Activated T-cell treated with anti-CD3 and anti-CD28 coated beads, Interleukin-2, amount 50 U/mL, for 72 hours (primary cell): Measurements from ENCODE around the gene PDE12. TPM values are rescaled to one million over a fixed set of nuclear protein-coding genes. Genes with fewer than 3 reads are reported as not detected.
A peak's percentile ranks its signal among the peaks of the same experiment; 100 is the strongest.

Source experiments
- ATAC-seq, 2 donors: fragments of 150-1000 bp; cut with Tn5 transposase; replicated peaks in 1 of 2; 2 replicates each; pipeline ENCODE4 v1.10.0; 2021; ENCODE audit warnings: moderate library complexity in 2 of 2, mild to moderate bottlenecking in 1 of 2
- DNase-seq, 2 donors: peaks; one replicate each; pipeline ENCODE4 v3.0.0; 2021 to 2022; ENCODE audit warnings: mixed read lengths in 1 of 2
- H3K27ac Mint-ChIP-seq: one replicate; pipeline ENCODE4 v1.8.0; 2022; ENCODE audit warnings: mild to moderate bottlenecking, moderate library complexity, mixed read lengths
- H3K27me3 Mint-ChIP-seq: one replicate; pipeline ENCODE4 v1.8.0; 2022; ENCODE audit warnings: low read depth, mixed read lengths
- H3K36me3 Mint-ChIP-seq, 2 donors: one replicate each; pipeline ENCODE4 v1.8.0; 2022; ENCODE audit warnings: mixed read lengths in 2 of 2, mild to moderate bottlenecking in 1 of 2; ENCODE audit not compliant: insufficient read depth in 2 of 2
- H3K4me1 Mint-ChIP-seq: one replicate; pipeline ENCODE4 v1.8.0; 2022; ENCODE audit warnings: low read depth, mixed read lengths
- H3K4me3 Mint-ChIP-seq, 2 donors: one replicate each; pipeline ENCODE4 v1.8.0; 2022; ENCODE audit warnings: mild to moderate bottlenecking in 2 of 2, mixed read lengths in 2 of 2, moderate library complexity in 2 of 2
- H3K9me3 Mint-ChIP-seq, 2 donors: one replicate each; pipeline ENCODE4 v1.8.0; 2022; ENCODE audit warnings: mixed read lengths in 2 of 2
- total RNA-seq, 2 donors: library from RNA; stranded (reverse); gene quantifications; one replicate each; pipeline ENCODE4 v1.2.3, GENCODE V29; 2022

The PDE12 gene
- 10 to 100 TPM; 19.6 to 20.8 TPM for total RNA-seq

GRCh38 chr3:57555738-57556458 is at the start of gene PDE12:
TSS of gene PDE12 (plus strand) at chr3:57556274. CDS start at chr3:57556380, 106 bp downstream.
- peak within 1 kb of the TSS; percentile 100 for H3K27ac Mint-ChIP-seq
- H3K4me3 Mint-ChIP-seq, result peak within 1 kb of the TSS; percentile 81 to 89
- no peaks in the 10 kb centered on the region for H3K9me3 Mint-ChIP-seq
- ATAC-seq, result peak; percentile 89 to 90
- peaks cover 9 to 14% of the 10 kb centered on the region in 2 donors for H3K36me3 Mint-ChIP-seq
- H3K27me3 Mint-ChIP-seq, result no peaks in the 10 kb centered on the region
- DNase-seq, result peak; percentile 88 to 91
- H3K4me1 Mint-ChIP-seq, result peaks cover 40% of the 10 kb centered on the region

GRCh38 chr3:57512166-57512565 is 43.9 kb upstream of the PDE12 start:
- no peaks in the 10 kb centered on the region for H3K27me3 Mint-ChIP-seq
- no peak overlapping the region for H3K4me3 Mint-ChIP-seq
- ATAC-seq (no peak), DNase-seq (no peak)
- H3K9me3 Mint-ChIP-seq, result no peaks in the 10 kb centered on the region
- H3K4me1 Mint-ChIP-seq, result no peaks in the 10 kb centered on the region
- no peak overlapping the region for H3K27ac Mint-ChIP-seq
- no peaks in the 10 kb centered on the region for H3K36me3 Mint-ChIP-seq

- ATAC-seq (no peak), DNase-seq (no peak)
- no peaks in the 10 kb centered on the region for H3K4me1 Mint-ChIP-seq
- no peaks in the 10 kb centered on the region for H3K9me3 Mint-ChIP-seq
- H3K36me3 Mint-ChIP-seq, result no peaks in the 10 kb centered on the region
- H3K4me3 Mint-ChIP-seq, result no peak overlapping the region
- peaks cover 8% of the 10 kb centered on the region for H3K27me3 Mint-ChIP-seq
- H3K27ac Mint-ChIP-seq, result no peak overlapping the region
These were observed 37.7 kb upstream of the PDE12 start for GRCh38 chr3:57518276-57518915.

DNA sequence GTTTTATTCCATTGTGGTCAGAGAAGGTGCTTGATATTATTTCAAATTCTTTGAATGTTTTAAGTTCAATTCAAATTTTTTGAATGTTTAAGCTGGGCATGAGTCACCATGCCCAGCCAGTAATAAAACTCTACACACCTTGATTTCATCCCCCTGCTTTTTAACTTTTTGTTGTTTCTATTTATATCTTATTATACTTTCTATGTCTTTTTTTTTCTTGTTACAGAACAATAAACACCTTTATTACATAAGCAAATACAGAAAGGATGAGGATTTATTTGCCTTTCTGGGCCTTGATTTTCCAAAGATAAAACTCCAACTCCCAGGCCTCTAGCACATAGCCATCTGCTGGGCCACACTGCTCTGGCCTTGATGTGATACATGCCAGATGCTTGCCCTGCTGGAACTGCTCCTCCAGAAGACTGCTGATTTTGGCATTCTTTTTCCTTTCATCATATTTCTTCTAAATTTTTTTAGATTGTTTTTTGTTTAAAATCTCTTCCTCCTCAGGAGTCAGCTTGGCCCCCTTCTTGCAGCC is 25.9 kb upstream of the PDE12 start:
- no peaks in the 10 kb centered on the region for H3K9me3 Mint-ChIP-seq
- no peaks in the 10 kb centered on the region for H3K36me3 Mint-ChIP-seq
- no peaks in the 10 kb centered on the region for H3K27me3 Mint-ChIP-seq
- H3K27ac Mint-ChIP-seq, result no peak overlapping the region
- no peaks in the 10 kb centered on the region for H3K4me1 Mint-ChIP-seq
- ATAC-seq (no peak), DNase-seq (no peak)
- no peak overlapping the region for H3K4me3 Mint-ChIP-seq

DNA sequence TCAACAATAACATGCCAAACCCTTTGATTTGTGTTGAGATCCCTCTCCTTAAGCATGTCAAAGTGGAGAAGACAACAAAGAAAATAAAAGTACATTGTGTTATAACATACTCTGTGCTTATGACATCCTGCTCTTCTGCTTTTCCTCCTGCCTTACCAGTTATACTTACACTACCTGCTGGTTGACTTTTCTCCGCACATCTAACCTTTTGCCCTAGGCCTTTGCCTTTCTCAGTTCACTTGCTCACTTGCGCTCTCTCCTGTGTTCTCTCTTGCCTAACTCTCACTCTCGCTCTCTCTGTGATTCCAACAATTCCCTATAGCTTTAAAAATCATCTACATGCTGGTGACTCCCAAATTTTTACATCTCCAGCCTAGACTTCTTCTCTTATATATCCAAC is 17.6 kb upstream of the PDE12 start:
- no peak overlapping the region for H3K4me3 Mint-ChIP-seq
- DNase-seq (no peak), ATAC-seq (no peak)
- no peak overlapping the region for H3K27ac Mint-ChIP-seq
- no peaks in the 10 kb centered on the region for H3K27me3 Mint-ChIP-seq
- H3K9me3 Mint-ChIP-seq, result no peaks in the 10 kb centered on the region
- no peaks in the 10 kb centered on the region for H3K4me1 Mint-ChIP-seq
- no peaks in the 10 kb centered on the region for H3K36me3 Mint-ChIP-seq

DNA sequence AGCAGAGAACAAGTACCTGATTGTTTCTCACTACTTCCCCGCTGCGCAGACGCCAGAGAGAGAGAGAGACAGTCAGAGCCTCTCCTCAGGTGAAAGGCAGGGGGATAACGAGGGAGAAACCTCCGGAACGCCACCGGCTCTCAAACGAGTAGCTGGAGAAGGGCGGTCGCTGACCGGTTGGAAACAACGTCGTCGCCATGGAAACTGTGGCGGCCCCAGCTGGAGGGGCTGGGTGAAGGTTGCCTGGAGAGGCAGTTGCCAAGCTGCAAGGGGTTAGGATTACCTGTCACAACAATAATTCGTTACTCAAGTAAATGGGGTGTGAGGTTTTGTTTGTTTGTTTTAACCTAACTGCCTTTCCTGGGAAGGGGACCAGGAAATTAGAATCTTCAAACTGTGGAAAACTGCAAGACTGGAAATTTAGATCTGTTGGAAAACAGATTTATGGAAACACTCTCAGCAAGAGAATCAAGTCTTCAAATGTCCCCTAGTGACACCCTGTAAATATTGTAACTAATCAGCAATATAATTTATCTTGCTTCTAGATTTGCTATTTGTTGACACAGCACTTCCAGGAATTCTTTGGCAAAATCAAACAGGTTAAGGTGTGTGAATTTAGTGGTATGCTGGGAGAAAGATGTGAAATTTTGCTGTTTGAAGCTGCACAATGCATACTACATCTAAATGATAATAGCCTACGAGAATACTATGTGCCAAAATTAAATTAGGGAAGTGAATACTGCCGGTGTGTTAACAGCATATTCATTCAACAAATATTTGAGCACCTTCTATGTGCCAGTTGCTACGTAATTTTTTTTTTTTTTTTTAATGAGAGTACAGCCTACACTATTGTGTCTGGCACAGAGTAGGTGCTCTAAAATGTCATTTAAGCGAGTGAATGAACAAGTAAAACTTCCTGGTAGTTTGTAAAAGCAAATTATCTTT is 11.6 kb upstream of the PDE12 start, which contains the start of gene DNAH12:
TSS of gene DNAH12 (minus strand) at position 164 of the 945 bp plus-strand sequence. CDS start 1,474 bp downstream, outside the sequence.
- H3K27me3 Mint-ChIP-seq, result no peaks in the 10 kb centered on the region
- H3K36me3 Mint-ChIP-seq, result no peaks in the 10 kb centered on the region
- DNase-seq, result no peak

GRCh38 chr3:57545636-57546268 is 10.3 kb upstream of the PDE12 start:
- ATAC-seq, result no peak
- H3K4me3 Mint-ChIP-seq, result no peak overlapping the region
- peaks cover 5% of the 10 kb centered on the region for H3K4me1 Mint-ChIP-seq

More for the DNA sequence above, 11.6 kb upstream of the PDE12 start, which contains the start of gene DNAH12:
- H3K9me3 Mint-ChIP-seq, result no peaks in the 10 kb centered on the region
- no peak within 1 kb of the TSS for H3K27ac Mint-ChIP-seq
- peak within 1 kb of the TSS in 1 of 2 donors; percentile 22 for H3K4me3 Mint-ChIP-seq
- no peak for ATAC-seq
- peaks cover 5% of the 10 kb centered on the region for H3K4me1 Mint-ChIP-seq

GRCh38 chr3:57546616-57547015 is 9.5 kb upstream of the PDE12 start:
- H3K4me1 Mint-ChIP-seq, result peaks cover 5% of the 10 kb centered on the region
- DNase-seq, result no peak

More at GRCh38 chr3:57545636-57546268, 10.3 kb upstream of the PDE12 start:
- Mint-ChIP-seq H3K27me3 (no peaks in the 10 kb centered on the region), H3K9me3 (no peaks in the 10 kb centered on the region), H3K36me3 (no peaks in the 10 kb centered on the region), H3K27ac (no peak overlapping the region)
- DNase-seq, result no peak

DNA sequence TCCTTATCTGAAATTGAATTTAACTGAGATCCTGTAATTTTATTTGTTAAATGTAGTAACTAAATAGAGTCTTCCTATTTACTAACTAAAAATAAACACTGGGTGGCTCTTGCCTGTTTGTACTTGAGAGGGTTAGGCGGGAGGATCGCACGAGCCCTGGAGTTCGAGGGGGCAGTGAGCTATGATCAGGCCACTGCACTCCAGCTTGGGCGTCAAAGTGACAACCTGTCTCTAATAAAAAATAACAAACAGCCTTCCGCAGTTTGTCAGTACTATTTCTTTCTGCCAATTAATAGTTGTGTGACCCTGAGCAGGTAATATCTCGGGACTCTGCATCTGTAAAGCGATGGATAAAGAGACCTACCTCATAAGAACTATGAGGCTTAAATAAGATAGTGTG is 768 bp upstream of the PDE12 start:
- Mint-ChIP-seq H3K4me1 (peaks cover 34% of the 10 kb centered on the region), H3K36me3 (peaks cover 9 to 14% of the 10 kb centered on the region in 2 donors), H3K4me3 (peak overlapping the region; percentile 81 to 89), H3K9me3 (no peaks in the 10 kb centered on the region), H3K27me3 (no peaks in the 10 kb centered on the region), H3K27ac (peak overlapping the region; percentile 100)
- DNase-seq (peak in 1 of 2 donors; percentile 8), ATAC-seq (no peak)

More at GRCh38 chr3:57546616-57547015, 9.5 kb upstream of the PDE12 start:
- H3K27ac Mint-ChIP-seq, result no peak overlapping the region
- no peak overlapping the region for H3K4me3 Mint-ChIP-seq
- H3K36me3 Mint-ChIP-seq, result no peaks in the 10 kb centered on the region
- no peaks in the 10 kb centered on the region for H3K27me3 Mint-ChIP-seq
- no peaks in the 10 kb centered on the region for H3K9me3 Mint-ChIP-seq
- ATAC-seq, result no peak

DNA sequence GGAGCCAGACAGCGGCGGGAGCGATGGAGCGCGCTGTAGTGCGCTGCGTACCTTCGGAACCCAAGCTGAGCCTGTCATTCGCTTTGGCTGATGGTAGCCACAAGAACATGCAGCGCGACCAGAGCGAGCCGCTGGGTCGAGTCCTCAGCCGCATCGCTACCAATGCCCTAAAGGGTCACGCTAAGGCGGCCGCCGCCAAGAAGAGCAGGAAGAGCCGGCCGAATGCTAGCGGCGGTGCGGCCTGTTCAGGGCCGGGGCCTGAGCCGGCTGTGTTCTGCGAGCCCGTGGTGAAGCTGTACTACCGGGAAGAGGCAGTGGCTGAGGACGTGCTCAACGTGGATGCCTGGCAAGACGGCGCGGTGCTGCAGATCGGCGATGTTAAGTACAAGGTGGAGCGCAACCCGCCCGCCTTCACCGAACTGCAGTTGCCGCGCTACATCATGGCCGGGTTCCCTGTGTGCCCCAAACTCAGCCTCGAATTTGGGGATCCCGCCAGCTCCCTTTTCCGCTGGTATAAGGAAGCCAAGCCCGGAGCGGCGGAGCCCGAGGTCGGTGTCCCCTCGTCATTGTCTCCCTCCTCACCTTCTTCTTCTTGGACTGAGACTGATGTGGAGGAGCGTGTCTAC is 498 bp downstream of the PDE12 start:
- H3K4me1 Mint-ChIP-seq, result peaks cover 44% of the 10 kb centered on the region

GRCh38 chr3:57557085-57557537 is 1.0 kb downstream of the PDE12 start:
- Mint-ChIP-seq H3K4me1 (peaks cover 44% of the 10 kb centered on the region), H3K36me3 (peaks cover 9 to 14% of the 10 kb centered on the region in 2 donors), H3K9me3 (no peaks in the 10 kb centered on the region), H3K27me3 (no peaks in the 10 kb centered on the region), H3K4me3 (peak overlapping the region; percentile 81 to 89), H3K27ac (peak overlapping the region; percentile 100)
- DNase-seq, result peak; percentile 51 to 61
- peak; percentile 57 to 60 for ATAC-seq

More for the DNA sequence above, 498 bp downstream of the PDE12 start:
- H3K36me3 Mint-ChIP-seq, result peaks cover 9 to 14% of the 10 kb centered on the region in 2 donors
- ATAC-seq (peak; percentile 35 to 39), DNase-seq (peak; percentile 36 to 41)
- H3K27ac Mint-ChIP-seq, result peak overlapping the region; percentile 100
- no peaks in the 10 kb centered on the region for H3K9me3 Mint-ChIP-seq
- peak overlapping the region; percentile 81 to 89 for H3K4me3 Mint-ChIP-seq
- H3K27me3 Mint-ChIP-seq, result no peaks in the 10 kb centered on the region

DNA sequence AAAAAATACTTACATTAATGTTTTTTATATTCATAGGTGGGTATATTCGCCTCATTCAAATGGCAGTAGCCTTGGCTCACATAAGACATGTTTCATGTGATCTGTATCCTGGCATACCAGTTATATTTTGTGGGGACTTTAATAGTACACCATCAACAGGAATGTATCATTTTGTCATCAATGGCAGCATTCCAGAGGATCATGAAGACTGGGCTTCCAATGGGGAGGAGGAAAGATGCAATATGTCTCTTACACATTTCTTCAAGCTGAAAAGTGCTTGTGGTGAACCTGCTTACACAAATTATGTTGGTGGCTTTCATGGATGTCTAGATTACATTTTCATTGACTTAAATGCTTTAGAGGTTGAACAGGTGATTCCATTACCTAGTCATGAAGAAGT is 3.5 kb downstream of the PDE12 start:
- DNase-seq, result no peak
- Mint-ChIP-seq H3K4me3 (peak overlapping the region; percentile 72 to 81), H3K9me3 (no peaks in the 10 kb centered on the region), H3K4me1 (peaks cover 49% of the 10 kb centered on the region), H3K36me3 (peaks cover 11 to 17% of the 10 kb centered on the region in 2 donors), H3K27ac (peak overlapping the region; percentile 88), H3K27me3 (no peaks in the 10 kb centered on the region)
- no peak for ATAC-seq
